Mammary epithelial cell (primary cell): Measurements from ENCODE around the gene GNAI3.

Experiments used
- EZH2 ChIP-seq: IDR thresholded peaks from 2 replicates; pipeline ENCODE4 v1.6.1; 2012; ENCODE audit warnings: low read length, inconsistent platforms, borderline replicate concordance
- TF ChIP-seq, protein P1 (sequence below), 2 donors: IDR thresholded peaks in 1 of 2; conservative IDR thresholded peaks in 1 of 2; 2 replicates each; pipeline ENCODE4 v1.5.1; 2011 to 2012; ENCODE audit warnings: inconsistent platforms in 2 of 2, low read length in 2 of 2, mild to moderate bottlenecking in 2 of 2, control low read depth in 1 of 2, low read depth in 1 of 2; ENCODE audit not compliant: insufficient read depth in 1 of 2; ENCODE audit errors: extremely low read depth in 1 of 2

DNA sequence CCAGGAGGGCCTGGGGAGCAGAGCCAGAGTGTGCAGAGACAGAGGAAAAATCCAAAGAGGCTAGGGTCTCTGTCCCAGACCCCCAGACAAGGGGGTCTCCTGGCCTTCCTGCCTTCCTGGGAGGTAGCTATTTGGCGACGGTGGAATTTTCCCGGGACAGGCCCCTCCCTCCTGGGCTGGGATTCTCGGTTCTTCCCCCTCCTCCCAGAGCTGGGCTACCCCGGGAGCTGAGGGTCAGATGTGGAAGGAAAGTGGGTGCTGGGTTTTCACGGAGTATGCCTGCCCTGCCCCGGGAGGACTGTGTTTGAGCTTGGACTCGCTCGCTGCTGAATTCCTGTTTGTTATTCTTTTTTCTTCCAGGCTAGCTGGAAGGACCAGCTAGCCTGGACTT, 72.0 kb downstream of the GNAI3 start:
- TF ChIP-seq, protein P1, sequence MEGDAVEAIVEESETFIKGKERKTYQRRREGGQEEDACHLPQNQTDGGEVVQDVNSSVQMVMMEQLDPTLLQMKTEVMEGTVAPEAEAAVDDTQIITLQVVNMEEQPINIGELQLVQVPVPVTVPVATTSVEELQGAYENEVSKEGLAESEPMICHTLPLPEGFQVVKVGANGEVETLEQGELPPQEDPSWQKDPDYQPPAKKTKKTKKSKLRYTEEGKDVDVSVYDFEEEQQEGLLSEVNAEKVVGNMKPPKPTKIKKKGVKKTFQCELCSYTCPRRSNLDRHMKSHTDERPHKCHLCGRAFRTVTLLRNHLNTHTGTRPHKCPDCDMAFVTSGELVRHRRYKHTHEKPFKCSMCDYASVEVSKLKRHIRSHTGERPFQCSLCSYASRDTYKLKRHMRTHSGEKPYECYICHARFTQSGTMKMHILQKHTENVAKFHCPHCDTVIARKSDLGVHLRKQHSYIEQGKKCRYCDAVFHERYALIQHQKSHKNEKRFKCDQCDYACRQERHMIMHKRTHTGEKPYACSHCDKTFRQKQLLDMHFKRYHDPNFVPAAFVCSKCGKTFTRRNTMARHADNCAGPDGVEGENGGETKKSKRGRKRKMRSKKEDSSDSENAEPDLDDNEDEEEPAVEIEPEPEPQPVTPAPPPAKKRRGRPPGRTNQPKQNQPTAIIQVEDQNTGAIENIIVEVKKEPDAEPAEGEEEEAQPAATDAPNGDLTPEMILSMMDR (conservative IDR thresholded peaks at IDR 0.05 in 1 of 2, IDR thresholded peaks at IDR 0.05 in 1 of 2; ENCODE audit: extremely low read depth in 1 of 2, insufficient read depth in 1 of 2, low read depth in 1 of 2, low read length in 2 of 2): no peak
- TF ChIP-seq EZH2: no peak
